NCI-H146 treated with DMSO at 0.1 percent for 48 hours (cell line): ENCODE measurements around the gene RNF152.

Experiments
- DNase-seq: peaks from one replicate; lab custom pipeline; 2025; ENCODE audit not compliant: unreplicated experiment; lab: John Stamatoyannopoulos, UW

RNF152 gene

GRCh38 chr18:61765097-61765496, 127.7 kb downstream of the RNF152 start:
- no peak for DNase-seq

DNA sequence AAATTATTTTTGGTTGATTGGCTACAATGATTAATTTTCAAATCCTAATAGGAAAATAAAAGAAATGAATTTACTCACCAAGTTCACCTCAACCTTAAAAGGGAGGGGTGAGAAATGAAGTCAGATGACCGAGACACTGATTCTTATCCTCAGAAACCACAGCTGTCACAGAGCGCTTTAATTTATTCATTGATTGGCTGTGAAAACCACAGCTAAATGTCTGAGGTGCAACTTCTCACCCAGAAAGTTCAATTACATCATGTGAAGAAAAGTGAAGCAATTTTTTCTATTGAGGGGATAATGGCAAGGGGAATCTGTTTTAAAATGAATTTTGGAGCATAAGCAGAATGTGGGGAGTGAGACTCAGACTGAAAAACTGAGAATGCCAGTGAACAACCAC, 128.4 kb downstream of the RNF152 start:
- no peak for DNase-seq

DNA sequence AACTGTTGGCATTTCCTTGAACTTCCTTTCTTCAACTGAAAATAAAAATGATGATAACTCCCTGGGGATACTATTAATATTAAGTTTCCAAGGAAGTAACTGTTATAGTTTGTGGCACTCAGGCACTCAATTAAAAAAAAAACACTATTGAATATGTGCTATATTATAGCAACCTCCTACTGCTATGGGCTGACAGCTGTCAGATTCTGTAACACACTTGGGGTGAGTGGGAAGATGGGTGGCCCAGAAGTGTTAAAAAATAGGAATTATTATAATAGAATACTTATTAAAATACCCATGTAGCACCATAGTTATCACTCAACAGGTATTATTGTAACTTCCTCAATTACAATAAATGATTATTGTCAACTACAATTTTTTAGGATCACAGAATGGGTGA, 130.9 kb downstream of the RNF152 start:
- DNase-seq, result no peak
